Globus pallidus (tissue), 1 donor: Measurements from ENCODE around the gene MSANTD1.
A peak's percentile ranks its signal among the peaks of the same experiment; 100 is the strongest.

Experiments used
- DNase-seq: peaks from one replicate; pipeline ENCODE4 v3.0.0-alpha.2; 2015; ENCODE audit warnings: low spot score

The MSANTD1 gene

DNA sequence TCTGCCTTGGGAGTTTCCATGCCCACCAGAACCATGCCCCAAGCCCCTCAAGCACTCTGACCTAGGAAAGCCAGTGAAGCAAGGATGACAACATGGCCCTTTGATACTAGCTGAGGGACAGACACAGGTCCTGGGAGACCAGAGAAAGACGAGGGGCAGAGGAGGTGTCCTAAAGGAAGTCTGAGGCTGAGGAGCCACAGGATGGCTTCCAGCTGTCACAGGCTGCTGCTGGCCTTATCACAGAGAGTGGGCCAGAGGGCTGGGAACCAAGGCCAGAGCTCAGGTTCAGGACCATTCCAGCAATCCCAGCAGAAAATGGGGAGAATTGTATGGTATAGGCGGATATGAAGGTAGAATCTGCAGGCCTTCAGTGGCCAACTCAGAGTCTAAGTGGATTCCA, 31.7 kb upstream of the MSANTD1 start:
- DNase-seq: no peak

DNA sequence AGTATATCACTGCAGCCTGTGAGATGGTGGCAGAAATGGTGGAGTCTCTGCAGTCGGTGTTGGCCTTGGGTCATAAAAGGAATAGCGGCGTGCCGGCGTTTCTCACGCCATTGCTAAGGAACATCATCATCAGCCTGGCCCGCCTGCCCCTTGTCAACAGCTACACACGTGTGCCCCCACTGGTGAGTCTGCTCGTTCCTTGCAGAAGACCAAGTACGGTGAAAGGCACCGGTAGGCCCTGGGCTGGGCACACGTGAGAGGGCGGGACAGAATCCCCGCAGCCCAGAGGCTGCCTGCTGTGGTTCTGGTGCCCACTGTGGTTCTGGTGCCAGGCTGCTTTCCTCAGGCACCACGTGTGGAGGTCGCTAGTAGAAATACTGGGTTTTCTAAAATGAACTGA, 31.2 kb upstream of the MSANTD1 start:
- no peak for DNase-seq

DNA sequence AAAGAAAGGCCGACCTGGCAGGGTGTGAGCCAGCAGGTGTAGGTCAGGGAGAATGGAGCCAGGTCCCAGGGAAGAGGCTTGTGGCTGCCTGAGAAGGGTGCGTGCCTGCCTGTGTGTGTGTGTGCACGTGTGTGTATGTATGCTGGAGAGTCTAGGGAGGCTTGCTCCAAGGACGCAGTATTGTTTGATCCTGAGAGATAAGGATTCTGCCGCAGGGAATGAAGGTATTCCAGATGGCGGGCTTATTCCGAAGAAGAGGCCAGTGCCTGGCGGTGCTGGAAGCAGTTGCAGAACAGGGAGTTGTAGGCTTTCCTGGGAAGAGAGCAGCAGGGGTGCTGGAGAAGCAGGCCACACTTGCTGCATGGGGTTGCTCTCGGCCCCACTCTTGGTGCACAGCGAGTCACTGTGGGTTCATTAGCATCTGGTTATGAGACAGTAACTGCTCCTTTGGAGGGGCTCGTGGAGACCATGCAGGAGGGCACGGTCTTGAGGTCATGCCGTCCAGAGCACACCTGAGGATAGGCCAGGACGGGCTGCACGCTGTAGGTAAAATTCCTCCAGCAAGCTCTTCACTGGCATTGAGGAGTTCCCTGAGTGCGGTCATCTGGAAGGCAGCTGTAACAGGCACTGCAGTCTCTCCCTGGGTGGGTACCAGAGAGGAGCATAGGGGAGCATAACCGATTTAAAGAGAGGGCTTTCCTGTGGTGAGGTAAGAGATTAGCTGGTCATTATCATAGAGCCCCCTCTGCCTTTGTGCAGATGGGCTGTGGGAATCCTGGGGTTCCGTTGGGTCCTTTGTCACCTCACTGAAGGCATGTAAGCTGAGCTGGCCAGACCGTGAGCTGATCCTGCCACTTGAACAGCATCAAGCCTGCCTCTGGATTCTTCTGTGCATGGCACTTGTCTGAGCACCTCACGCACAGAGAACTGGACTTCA, 29.9 kb upstream of the MSANTD1 start:
- no peak for DNase-seq

DNA sequence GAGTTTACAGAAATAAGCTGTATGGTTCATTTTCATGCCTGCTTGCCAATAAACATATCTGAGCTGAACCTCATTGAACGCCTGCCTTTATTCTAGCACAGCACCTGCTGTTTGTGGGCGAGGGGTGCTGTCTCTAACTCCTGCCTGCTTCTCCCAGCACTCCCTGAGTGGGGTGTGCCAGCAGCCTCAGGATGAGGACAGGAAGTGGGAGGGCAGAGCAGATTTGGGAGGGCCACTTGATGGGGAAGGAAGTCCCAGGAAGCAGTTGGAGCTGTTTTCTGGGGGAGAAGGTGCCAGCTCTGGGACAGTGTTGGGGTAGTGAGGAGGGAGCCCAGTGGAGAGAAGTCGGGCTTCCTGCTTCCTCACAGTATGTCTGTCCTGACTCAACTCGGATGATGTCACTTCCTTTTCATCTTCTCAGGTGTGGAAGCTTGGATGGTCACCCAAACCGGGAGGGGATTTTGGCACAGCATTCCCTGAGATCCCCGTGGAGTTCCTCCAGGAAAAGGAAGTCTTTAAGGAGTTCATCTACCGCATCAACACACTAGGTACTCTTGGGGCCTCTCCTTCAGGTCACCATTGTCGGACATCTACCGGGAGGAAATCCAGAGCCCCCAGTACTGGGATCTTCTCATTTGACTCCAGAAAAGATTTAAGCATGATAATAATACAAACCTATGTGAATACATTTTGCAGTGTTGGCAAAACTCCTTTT, 29.0 kb upstream of the MSANTD1 start:
- no peak for DNase-seq

DNA sequence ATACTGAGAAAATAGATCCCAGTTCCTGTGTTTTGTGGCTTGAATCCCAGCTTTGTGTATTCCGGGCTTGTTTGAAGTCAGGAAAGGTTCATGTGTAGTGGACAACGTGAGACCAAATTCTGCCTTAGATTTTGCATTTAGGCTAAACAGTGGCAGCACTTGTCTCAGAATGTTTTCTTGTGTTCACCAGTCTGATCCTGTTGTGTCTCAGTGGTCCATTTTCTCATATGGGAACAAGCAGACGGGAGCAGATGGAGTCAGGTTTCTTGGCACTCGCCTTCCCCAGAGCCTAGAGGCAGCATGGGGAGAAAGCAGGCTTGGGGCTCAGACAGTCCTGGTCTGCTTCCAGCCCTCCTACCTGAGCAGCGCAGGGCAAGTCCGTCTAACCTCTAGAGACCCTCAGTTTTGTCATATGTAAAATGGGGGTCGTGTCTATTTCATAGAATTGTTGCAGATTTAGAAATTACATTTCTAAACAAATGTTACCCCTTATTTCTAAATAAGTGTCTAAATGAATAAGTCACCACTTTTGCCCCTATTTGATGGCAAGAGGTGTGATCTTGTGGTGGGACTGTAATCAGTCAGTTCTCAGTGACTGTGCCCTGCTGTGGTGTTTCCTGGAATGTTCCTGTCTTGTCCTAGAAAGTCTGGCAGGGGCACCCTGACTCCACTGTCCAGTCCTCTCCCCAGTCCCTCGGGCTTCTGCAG, 28.3 kb upstream of the MSANTD1 start:
- DNase-seq: no peak

- no peak for DNase-seq
These were observed 27.8 kb upstream of the MSANTD1 start for GRCh38 chr4:3221184-3221494.

- no peak for DNase-seq
These were observed 27.0 kb upstream of the MSANTD1 start for GRCh38 chr4:3221996-3222395.

DNA sequence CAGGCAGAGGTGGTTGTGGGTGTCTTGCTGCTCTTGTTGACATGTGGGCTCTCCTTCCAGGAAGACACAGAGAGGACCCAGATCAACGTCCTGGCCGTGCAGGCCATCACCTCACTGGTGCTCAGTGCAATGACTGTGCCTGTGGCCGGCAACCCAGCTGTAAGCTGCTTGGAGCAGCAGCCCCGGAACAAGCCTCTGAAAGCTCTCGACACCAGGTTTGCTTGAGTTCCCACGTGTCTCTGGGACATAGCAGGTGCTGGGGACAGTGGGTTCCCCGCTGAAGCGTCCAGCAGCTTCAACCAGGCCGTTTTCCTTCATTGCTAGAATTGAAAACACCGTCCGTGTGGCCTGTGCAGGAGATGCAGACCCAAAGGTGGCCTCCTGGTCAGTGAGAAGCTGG, 25.6 kb upstream of the MSANTD1 start:
- no peak for DNase-seq

DNA sequence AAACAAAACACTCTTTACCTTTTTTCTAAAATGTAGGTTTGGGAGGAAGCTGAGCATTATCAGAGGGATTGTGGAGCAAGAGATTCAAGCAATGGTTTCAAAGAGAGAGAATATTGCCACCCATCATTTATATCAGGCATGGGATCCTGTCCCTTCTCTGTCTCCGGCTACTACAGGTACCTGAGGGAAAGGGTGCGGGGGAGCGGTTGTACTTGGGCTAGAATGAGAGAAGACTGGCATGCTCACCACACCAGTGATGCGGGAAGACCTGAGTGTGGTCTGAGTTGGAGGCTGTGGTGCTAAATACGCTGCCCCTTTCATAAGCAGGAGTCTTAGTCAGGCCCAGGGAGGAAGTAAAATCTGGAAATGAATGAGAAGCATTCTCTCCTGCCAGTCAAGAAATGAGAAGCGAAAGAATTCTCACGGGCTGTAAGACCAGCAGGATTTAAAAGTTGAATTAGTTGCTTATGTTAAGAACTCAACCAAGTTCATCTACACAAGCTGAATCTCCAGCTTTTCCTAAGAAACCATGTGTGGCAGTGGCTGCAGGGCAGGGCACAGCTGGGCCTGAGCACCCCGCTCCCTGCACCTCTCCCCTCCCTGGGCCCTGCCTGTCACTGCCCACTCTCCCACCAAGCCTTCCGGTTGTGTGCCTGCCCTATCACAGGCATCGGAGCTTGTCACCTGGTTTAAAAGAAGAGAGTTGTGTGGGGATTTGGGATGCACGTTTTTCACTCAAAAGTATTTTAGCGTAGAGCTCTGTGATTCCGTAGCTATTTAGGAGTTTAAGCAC, 24.8 kb upstream of the MSANTD1 start:
- peak; percentile 38 for DNase-seq

GRCh38 chr4:3225071-3225850, 23.7 kb upstream of the MSANTD1 start:
- DNase-seq: no peak

GRCh38 chr4:3225936-3226335, 23.0 kb upstream of the MSANTD1 start:
- peak; percentile 10 for DNase-seq

GRCh38 chr4:3226467-3226866, 22.5 kb upstream of the MSANTD1 start:
- DNase-seq: peak; percentile 50

- DNase-seq: no peak
These were observed 22.0 kb upstream of the MSANTD1 start for GRCh38 chr4:3226944-3227343.

DNA sequence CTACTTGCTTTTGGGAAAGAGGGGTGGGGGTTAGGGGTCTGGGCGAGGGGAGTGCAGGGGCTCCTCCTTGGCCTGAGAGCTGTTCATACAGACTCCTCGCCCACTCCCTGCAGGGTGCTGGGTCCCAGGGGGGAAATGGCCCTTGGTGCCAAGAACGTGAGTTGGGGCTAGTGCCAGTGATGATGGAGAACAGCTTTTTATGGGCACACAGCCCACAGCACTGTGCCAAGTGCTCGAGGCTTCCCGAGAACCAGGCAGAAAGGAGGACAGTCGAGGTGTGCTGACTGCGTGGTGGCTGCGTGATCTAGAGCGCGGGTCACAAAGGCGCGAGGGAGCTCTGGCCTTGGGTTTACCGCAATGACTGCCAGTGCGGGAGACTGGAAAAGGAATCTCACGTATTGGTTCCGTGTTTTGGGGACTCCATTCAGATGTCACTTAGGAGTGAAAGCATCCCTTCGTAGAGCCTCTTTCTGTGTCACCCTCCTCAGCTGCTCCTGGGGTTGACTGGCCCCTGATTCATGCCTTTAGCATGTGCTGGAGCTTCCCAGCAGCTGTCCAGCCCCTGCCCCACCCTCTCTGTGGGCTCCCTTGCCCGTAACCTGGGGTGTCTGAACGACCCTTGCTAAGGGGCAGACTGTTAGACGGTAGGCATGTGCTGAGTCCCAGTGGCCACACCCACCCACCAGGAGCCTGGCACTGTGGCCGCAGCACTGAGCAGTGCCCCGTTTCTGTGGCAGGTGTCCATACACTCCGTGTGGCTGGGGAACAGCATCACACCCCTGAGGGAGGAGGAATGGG, 20.9 kb upstream of the MSANTD1 start:
- no peak for DNase-seq

DNA sequence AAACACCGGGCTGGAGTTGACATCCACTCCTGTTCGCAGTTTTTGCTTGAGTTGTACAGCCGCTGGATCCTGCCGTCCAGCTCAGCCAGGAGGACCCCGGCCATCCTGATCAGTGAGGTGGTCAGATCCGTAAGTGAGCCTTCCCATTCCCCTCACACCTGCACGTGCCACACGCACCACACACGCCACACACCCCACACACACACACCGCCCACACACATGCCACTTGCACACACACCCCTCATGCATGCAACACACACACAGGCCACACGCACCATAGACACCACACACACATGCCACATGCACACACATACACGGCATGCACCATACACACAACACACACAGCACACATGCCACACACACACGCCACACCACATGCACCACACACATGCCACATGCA, 20.1 kb upstream of the MSANTD1 start:
- DNase-seq: no peak

- DNase-seq: no peak
These were observed 19.6 kb upstream of the MSANTD1 start for GRCh38 chr4:3229328-3229727.

GRCh38 chr4:3229964-3230363, 19.0 kb upstream of the MSANTD1 start:
- no peak for DNase-seq

GRCh38 chr4:3231471-3231870, 17.5 kb upstream of the MSANTD1 start:
- DNase-seq: no peak

- DNase-seq: no peak
These were observed 17.0 kb upstream of the MSANTD1 start for GRCh38 chr4:3232001-3232400.

- DNase-seq: no peak
These were observed 16.1 kb upstream of the MSANTD1 start for GRCh38 chr4:3232871-3233271.
